AG09319 (cell line): ENCODE results near the gene MEP1A.

ENCODE experiments used
- DNase-seq: peaks from one replicate; pipeline ENCODE4 v3.0.0-alpha.2; 2010; ENCODE audit warnings: low read depth; ENCODE audit errors: extremely low read depth
- CTCF ChIP-seq: IDR thresholded peaks from 2 replicates; pipeline ENCODE4 v1.5.1; 2011; ENCODE audit warnings: low read depth, mild to moderate bottlenecking, inconsistent platforms, low read length, moderate library complexity

MEP1A gene

GRCh38 chr6:46781478-46782378, 11.5 kb upstream of the MEP1A start:
- DNase-seq, result peak; percentile 29
- TF ChIP-seq CTCF, result peak; percentile 77

- no peak for DNase-seq
Measured at GRCh38 chr6:46784535-46784934, 8.7 kb upstream of the MEP1A start.

GRCh38 chr6:46787871-46788540, 5.2 kb upstream of the MEP1A start:
- no peak for TF ChIP-seq CTCF

More at GRCh38 chr6:46784535-46784934, 8.7 kb upstream of the MEP1A start:
- no peak for TF ChIP-seq CTCF

GRCh38 chr6:46788791-46789190, 4.4 kb upstream of the MEP1A start:
- no peak for TF ChIP-seq CTCF
- no peak for DNase-seq

More at GRCh38 chr6:46787871-46788540, 5.2 kb upstream of the MEP1A start:
- no peak for DNase-seq

GRCh38 chr6:46789434-46790354, 3.5 kb upstream of the MEP1A start:
- DNase-seq, result no peak
- no peak for TF ChIP-seq CTCF

GRCh38 chr6:46790355-46790874, 2.8 kb upstream of the MEP1A start:
- DNase-seq, result no peak
- no peak for TF ChIP-seq CTCF
